Measurements from ENCODE around the gene DNAJA3. TPM values are rescaled to one million over a fixed set of nuclear protein-coding genes. Genes with fewer than 3 reads are reported as not detected.

Gene DNAJA3
- total RNA-seq, 6 donors from 2014 or later = 31.2 to 61.8 (median 36.6) TPM

- Histone ChIP-seq H3K9me3 (no peaks in the 10 kb centered on the region), H3K36me3 (peaks cover 9 to 49% (median 35%) of the 10 kb centered on the region in 4 donors), H3K4me3 (no peak overlapping the region), H3K4me1 (peaks cover 20 to 47% (median 29%) of the 10 kb centered on the region in 4 donors), H3K27me3 (no peaks in the 10 kb centered on the region), H3K27ac (peak overlapping the region in 1 of 4 donors; percentile 40)
- 92 to 95% methylated on average over 2 to 8 of the region's 8 CpGs for WGBS, 2 donors
- ATAC-seq (ENCODE audit: low FRiP score in 2 of 2) (no peak), DNase-seq (no peak)
- TF ChIP-seq EP300 (IDR thresholded peaks at IDR 0.05) (no peak), POLR2AphosphoS5 (IDR thresholded peaks at IDR 0.05) (no peak), POLR2A (IDR thresholded peaks at IDR 0.05) (no peak)
- TF ChIP-seq, protein P1, sequence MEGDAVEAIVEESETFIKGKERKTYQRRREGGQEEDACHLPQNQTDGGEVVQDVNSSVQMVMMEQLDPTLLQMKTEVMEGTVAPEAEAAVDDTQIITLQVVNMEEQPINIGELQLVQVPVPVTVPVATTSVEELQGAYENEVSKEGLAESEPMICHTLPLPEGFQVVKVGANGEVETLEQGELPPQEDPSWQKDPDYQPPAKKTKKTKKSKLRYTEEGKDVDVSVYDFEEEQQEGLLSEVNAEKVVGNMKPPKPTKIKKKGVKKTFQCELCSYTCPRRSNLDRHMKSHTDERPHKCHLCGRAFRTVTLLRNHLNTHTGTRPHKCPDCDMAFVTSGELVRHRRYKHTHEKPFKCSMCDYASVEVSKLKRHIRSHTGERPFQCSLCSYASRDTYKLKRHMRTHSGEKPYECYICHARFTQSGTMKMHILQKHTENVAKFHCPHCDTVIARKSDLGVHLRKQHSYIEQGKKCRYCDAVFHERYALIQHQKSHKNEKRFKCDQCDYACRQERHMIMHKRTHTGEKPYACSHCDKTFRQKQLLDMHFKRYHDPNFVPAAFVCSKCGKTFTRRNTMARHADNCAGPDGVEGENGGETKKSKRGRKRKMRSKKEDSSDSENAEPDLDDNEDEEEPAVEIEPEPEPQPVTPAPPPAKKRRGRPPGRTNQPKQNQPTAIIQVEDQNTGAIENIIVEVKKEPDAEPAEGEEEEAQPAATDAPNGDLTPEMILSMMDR (IDR thresholded peaks at IDR 0.05) = no peak
These were observed 13.5 kb upstream of the DNAJA3 start for GRCh38 chr16:4412159-4412558.

GRCh38 chr16:4412854-4413253, 12.8 kb upstream of the DNAJA3 start:
- Histone ChIP-seq H3K27ac (no peak overlapping the region), H3K9me3 (no peaks in the 10 kb centered on the region), H3K36me3 (peaks cover 5 to 42% (median 28%) of the 10 kb centered on the region in 4 donors), H3K4me1 (peaks cover 20 to 51% (median 28%) of the 10 kb centered on the region in 4 donors), H3K27me3 (no peaks in the 10 kb centered on the region), H3K4me3 (no peak overlapping the region)
- WGBS, 2 donors = 95 to 96% methylated on average over 3 to 4 of the region's 4 CpGs
- DNase-seq = no peak
- no peak for ATAC-seq (ENCODE audit: low FRiP score in 2 of 2)
- TF ChIP-seq, protein P1 (IDR thresholded peaks at IDR 0.05) = no peak
- TF ChIP-seq POLR2A (IDR thresholded peaks at IDR 0.05) = no peak
- TF ChIP-seq EP300 (IDR thresholded peaks at IDR 0.05) = no peak
- TF ChIP-seq POLR2AphosphoS5 (IDR thresholded peaks at IDR 0.05) = no peak

DNA sequence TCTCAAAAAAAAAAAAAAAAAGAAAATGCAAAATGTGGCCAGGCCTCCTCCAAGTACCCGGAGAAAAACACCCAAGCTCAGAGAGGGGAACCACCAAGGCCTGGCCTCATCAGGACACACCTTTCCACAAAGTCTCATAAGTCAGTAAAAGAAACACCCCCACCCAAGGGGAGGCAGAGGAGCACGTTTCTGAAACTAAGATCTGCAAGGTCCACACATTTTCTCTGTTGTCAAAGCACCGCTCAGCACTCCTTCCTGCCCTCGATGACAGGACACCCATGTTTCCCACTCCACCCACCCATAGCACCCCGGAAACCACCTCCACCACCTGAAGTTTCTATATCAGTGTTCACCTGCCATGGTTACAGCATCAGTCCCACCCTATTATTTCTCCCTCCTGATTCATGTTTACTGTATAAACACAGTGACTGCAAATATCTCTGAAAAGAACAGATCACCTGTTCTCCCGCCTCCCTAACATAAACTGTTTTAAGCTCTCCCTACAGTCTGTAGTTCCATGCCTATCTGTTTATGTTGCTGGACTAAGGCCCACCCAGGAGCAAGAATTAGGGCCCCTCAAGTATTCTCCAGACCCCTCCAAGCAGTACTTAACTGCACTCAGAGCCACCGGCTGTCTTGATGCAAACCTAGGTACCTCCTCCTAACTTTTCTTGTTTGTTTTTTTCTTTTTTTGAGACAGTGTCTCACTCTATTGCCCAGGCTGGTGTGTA, 11.3 kb upstream of the DNAJA3 start:
- 72 to 78% methylated on average over 7 of the region's 7 CpGs for WGBS, 2 donors
- Histone ChIP-seq H3K4me1 (peaks cover 16 to 44% (median 25%) of the 10 kb centered on the region in 4 donors), H3K27me3 (no peaks in the 10 kb centered on the region), H3K27ac (peak overlapping the region; percentile 89 to 97 (median 95)), H3K9me3 (no peaks in the 10 kb centered on the region), H3K4me3 (peak overlapping the region in 1 of 4 donors; percentile 88), H3K36me3 (peaks cover 5 to 27% (median 19%) of the 10 kb centered on the region in 4 donors)
- TF ChIP-seq, protein P1 (IDR thresholded peaks at IDR 0.05) = no peak
- TF ChIP-seq POLR2A (IDR thresholded peaks at IDR 0.05) (no peak), POLR2AphosphoS5 (IDR thresholded peaks at IDR 0.05) (no peak)
- ATAC-seq (ENCODE audit: low FRiP score in 2 of 2) (no peak), DNase-seq (no peak)

DNA sequence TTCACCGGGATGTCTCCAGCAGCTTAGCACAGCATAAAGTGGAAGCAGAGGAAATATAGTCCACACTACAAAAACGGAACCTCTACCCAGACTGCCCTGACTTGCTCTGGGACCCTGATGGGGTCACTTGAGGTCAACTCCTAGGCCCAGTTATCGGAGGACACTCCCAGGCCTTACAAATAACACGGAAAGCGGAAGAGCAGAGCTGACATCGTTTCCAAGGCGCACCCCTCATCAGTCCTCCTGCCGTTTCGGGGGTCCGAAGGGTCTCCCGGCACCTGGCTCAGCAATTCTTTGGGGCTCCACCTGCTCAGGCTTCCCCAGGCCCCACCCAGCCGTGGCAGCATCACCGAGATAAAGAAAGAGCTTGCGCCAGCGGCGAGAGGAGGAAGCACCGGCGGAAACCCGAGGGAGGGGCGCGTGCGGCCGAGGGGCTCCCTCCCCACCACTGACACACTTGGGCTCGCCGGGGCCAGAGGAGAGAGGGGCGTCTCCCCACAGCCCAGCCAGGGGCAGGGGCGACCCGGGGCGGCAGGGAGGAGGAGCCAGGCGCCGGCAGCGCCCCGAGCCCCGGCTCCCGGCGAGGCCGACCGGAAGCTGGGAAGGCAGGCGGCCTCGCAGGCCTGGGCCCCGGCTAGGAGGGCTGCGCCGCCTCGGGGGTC, 10.0 kb upstream of the DNAJA3 start:
- TF ChIP-seq, protein P1 (IDR thresholded peaks at IDR 0.05) = peak in 3 of 6 experiments; percentile 18 to 33 (median 18)
- TF ChIP-seq EP300 (IDR thresholded peaks at IDR 0.05) = no peak
- TF ChIP-seq POLR2AphosphoS5 (IDR thresholded peaks at IDR 0.05) = peak; percentile 22 to 41
- peak in 2 of 4 donors; percentile 37 to 71 for TF ChIP-seq POLR2A (IDR thresholded peaks at IDR 0.05)
- H3K4me3 ChIP-seq = peak overlapping the region; percentile 80 to 100 (median 94)
- ATAC-seq (ENCODE audit: low FRiP score in 2 of 2) (peak; percentile 66 to 74), DNase-seq (peak; percentile 73 to 90)
- 1 to 6% methylated on average over 12 to 17 of the region's 44 CpGs for WGBS, 2 donors
- peaks cover 16 to 42% (median 21%) of the 10 kb centered on the region in 4 donors for H3K4me1 ChIP-seq
- H3K9me3 ChIP-seq = no peaks in the 10 kb centered on the region
- H3K27ac ChIP-seq = peak overlapping the region; percentile 89 to 97 (median 95)
- no peaks in the 10 kb centered on the region for H3K27me3 ChIP-seq
- peaks cover 5 to 20% (median 14%) of the 10 kb centered on the region in 4 donors for H3K36me3 ChIP-seq

All from upper lobe of left lung (tissue), 6 donors.